Measurements from ENCODE around the gene BGLAP.

The BGLAP gene

DNA sequence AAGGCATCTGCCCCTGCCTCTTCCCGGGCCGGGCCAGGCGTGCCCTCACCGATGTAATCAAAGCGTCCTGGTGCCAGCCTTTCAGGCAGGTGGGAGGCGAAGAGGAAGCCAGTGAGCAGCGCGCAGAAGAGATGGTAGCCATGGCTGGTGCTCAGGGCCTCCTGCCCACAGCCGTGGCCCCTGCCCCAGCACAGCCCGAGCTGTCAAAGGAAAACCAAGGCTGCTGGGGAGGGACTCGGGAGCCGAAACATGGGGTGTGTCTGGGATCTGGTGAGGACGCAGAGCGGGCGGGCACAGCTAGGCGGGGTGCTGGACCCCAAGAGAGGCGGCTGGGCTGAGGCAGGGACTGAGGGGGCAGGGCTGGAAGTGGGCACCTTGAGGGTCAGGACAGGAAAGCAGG lies 2.7 kb downstream of the BGLAP start:
- Histone ChIP-seq H3K36me3 (ENCODE audit: insufficient read depth, low read length) (peaks cover 14% of the 10 kb centered on the region), H3K9ac (ENCODE audit: low read depth, low read length) (no peak overlapping the region), H3K9me3 (ENCODE audit: insufficient read depth, low read depth, low read length) (no peaks in the 10 kb centered on the region), H3K27ac (ENCODE audit: low read depth, low read length) (no peak overlapping the region), H3K27me3 (ENCODE audit: insufficient read depth, low read length) (peaks cover 7% of the 10 kb centered on the region; the same call in 1 of the 2 replicates), H3K4me1 (ENCODE audit: insufficient read depth, low read length) (peaks cover 7% of the 10 kb centered on the region), H3K4me3 (ENCODE audit: low read length) (no peak overlapping the region)
- WGBS, result 96% methylated on average over 17 of the region's 17 CpGs

DNA sequence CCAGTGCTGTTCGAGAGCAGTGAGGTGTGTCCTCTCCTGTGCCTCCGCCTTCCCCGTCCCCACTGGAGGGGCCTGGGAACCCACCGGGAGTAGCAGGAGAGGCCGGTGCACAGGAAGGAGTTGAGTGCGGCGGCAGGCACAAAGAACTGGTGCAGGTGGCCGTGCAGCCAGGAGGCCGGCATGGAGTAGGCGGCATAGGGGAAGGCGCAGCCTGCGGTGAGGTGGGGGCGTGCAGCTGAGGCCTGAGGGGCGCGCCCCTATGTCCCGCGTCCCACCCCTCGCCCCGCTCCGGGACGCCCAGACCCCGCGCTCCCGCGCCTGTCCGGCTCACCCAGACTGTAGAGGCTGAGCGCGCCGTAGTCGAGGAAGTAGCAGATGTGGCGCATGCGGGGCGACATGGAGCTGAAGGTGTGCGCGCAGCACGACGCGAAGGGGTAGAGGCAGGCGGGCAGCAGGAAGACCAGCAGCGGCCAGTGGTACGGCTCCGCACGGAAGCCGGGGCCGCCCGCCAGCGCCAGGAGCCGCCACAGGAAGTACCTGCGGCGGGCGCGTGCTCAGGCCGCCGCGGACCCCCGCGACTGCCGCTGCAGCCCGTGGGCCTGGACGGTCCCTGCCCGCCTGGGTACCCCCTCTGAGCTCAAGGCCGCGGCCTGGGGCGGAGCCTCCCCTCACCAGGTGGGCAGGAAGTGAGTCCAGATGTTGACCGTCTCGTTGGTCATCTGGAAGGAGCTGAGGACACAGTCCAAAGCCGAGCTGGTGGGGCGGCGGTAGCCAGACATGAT lies 3.7 kb downstream of the BGLAP start:
- H3K27ac ChIP-seq (ENCODE audit: low read depth, low read length), result no peak overlapping the region
- H3K4me1 ChIP-seq (ENCODE audit: insufficient read depth, low read length), result peaks cover 7% of the 10 kb centered on the region
- WGBS, result 94% methylated on average over 69 of the region's 69 CpGs
- H3K27me3 ChIP-seq (ENCODE audit: insufficient read depth, low read length), result peaks cover 7% of the 10 kb centered on the region; the same call in 1 of the 2 replicates
- peak overlapping the region; percentile 43 for H3K4me3 ChIP-seq (ENCODE audit: low read length)
- H3K36me3 ChIP-seq (ENCODE audit: insufficient read depth, low read length), result peaks cover 19% of the 10 kb centered on the region
- peak overlapping the region; percentile 47 for H3K9ac ChIP-seq (ENCODE audit: low read depth, low read length)
- no peaks in the 10 kb centered on the region for H3K9me3 ChIP-seq (ENCODE audit: insufficient read depth, low read depth, low read length)

GRCh38 chr1:156246241-156246780 lies 4.3 kb downstream of the BGLAP start:
- Histone ChIP-seq H3K9ac (ENCODE audit: low read depth, low read length) (no peak overlapping the region), H3K4me1 (ENCODE audit: insufficient read depth, low read length) (peaks cover 7% of the 10 kb centered on the region), H3K27ac (ENCODE audit: low read depth, low read length) (no peak overlapping the region), H3K36me3 (ENCODE audit: insufficient read depth, low read length) (peaks cover 25% of the 10 kb centered on the region), H3K4me3 (ENCODE audit: low read length) (peak overlapping the region; percentile 43), H3K9me3 (ENCODE audit: insufficient read depth, low read depth, low read length) (no peaks in the 10 kb centered on the region), H3K27me3 (ENCODE audit: insufficient read depth, low read length) (peaks cover 7% of the 10 kb centered on the region; the same call in 1 of the 2 replicates)
- WGBS, result 84% methylated on average over 10 of the region's 10 CpGs

DNA sequence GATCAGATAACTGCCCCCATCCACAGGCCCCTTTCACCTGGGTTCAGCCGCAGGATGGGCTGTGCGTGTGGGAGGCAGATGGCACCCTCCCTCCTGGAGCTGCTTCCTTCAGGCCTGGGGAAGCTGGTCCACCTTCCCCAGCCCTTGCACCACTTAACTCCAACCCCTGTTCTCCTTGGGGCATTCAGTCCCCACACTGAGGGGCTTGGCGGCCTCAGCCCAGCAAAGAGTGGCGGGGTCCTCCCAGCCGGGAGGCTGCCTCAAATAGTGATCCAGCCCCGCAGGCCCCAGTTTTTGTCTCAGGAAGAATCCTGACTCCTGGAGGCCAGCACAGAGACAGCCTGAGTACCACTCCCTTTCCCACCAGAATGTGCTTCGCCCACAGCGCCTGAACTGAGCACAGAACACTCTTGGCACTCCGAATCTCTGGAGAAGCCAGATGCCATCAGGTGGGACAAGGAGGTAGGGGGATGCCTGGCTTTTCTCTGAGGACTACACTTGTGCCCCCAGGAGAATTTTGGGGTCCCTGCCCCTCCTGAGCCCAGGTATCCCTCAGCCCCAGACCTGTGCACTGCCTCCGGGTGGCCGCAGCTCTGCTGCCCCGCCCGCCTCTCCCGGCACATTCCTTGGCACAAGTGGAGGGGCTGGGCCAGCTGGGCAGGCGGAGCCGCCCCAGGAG lies 4.9 kb downstream of the BGLAP start:
- H3K4me1 ChIP-seq (ENCODE audit: insufficient read depth, low read length), result peaks cover 7% of the 10 kb centered on the region
- peaks cover 7% of the 10 kb centered on the region; the same call in 1 of the 2 replicates for H3K27me3 ChIP-seq (ENCODE audit: insufficient read depth, low read length)
- peak overlapping the region; percentile 18; the same call in 1 of the 2 replicates for H3K27ac ChIP-seq (ENCODE audit: low read depth, low read length)
- no peaks in the 10 kb centered on the region for H3K9me3 ChIP-seq (ENCODE audit: insufficient read depth, low read depth, low read length)
- 90% methylated on average over 16 of the region's 16 CpGs for WGBS
- no peak overlapping the region for H3K4me3 ChIP-seq (ENCODE audit: low read length)
- H3K36me3 ChIP-seq (ENCODE audit: insufficient read depth, low read length), result peaks cover 32% of the 10 kb centered on the region
- H3K9ac ChIP-seq (ENCODE audit: low read depth, low read length), result no peak overlapping the region

GRCh38 chr1:156247460-156248322 lies 5.7 kb downstream of the BGLAP start, which contains the start of gene PAQR6:
PAQR6 (minus strand) TSS chr1:156248056; CDS start chr1:156246731, 1,325 bp downstream.
- Histone ChIP-seq H3K27me3 (ENCODE audit: insufficient read depth, low read length) (peaks cover 7% of the 10 kb centered on the region; the same call in 1 of the 2 replicates), H3K9ac (ENCODE audit: low read depth, low read length) (no peak within 1 kb of the TSS; the same call in 1 of the 2 replicates), H3K27ac (ENCODE audit: low read depth, low read length) (peak within 1 kb of the TSS; percentile 34; the same call in 1 of the 2 replicates), H3K4me1 (ENCODE audit: insufficient read depth, low read length) (peaks cover 7% of the 10 kb centered on the region), H3K4me3 (ENCODE audit: low read length) (no peak within 1 kb of the TSS), H3K9me3 (ENCODE audit: insufficient read depth, low read depth, low read length) (no peaks in the 10 kb centered on the region), H3K36me3 (ENCODE audit: insufficient read depth, low read length) (peaks cover 39% of the 10 kb centered on the region)
- 87% methylated on average over 16 of the region's 16 CpGs for WGBS

DNA sequence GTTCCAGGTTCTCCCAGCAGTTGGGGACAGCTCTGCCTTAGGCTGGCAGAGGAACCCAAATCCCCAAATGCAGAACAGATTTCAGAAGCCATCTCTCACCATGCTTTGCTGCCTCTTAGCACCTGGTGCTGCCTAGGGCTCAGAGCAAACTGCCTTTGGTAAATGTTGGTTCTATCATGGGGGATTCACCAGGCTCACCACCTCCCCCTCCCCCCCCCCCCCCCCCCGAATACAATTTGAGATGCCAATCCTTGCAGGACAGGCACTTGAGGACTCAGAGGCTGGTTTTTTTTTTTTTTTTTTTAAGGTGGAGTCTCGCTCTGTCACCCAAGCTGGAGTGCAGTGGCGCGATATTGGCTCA lies 6.3 kb downstream of the BGLAP start:
- peaks cover 7% of the 10 kb centered on the region for H3K4me1 ChIP-seq (ENCODE audit: insufficient read depth, low read length)
- no peak overlapping the region; the same call in 1 of the 2 replicates for H3K9ac ChIP-seq (ENCODE audit: low read depth, low read length)
- peaks cover 7% of the 10 kb centered on the region; the same call in 1 of the 2 replicates for H3K27me3 ChIP-seq (ENCODE audit: insufficient read depth, low read length)
- peaks cover 45% of the 10 kb centered on the region for H3K36me3 ChIP-seq (ENCODE audit: insufficient read depth, low read length)
- no peak overlapping the region for H3K4me3 ChIP-seq (ENCODE audit: low read length)
- peak overlapping the region; percentile 34; the same call in 1 of the 2 replicates for H3K27ac ChIP-seq (ENCODE audit: low read depth, low read length)
- 94% methylated on average over 3 of the region's 4 CpGs for WGBS
- H3K9me3 ChIP-seq (ENCODE audit: insufficient read depth, low read depth, low read length), result no peaks in the 10 kb centered on the region

DNA sequence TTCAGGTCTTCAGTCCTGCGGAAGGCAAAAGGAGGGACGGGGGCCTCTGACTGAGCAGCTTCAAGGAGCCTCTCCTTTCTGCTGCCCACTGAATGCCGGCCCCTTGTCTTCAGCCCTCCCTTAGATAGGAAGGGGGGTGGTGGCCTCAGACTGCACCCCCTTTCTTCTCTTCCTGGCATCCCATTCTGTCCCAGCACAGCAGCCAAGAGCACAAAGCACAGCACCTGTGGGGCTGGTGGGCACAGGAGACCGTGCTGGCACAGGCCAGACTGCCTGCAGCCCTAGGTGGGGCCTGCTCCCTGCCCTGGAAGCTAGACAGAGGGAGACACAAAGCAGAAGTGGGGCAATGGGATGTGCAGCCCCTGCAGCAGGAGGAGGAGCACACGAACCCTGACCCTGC lies 7.6 kb downstream of the BGLAP start:
- Histone ChIP-seq H3K36me3 (ENCODE audit: insufficient read depth, low read length) (peaks cover 58% of the 10 kb centered on the region), H3K4me1 (ENCODE audit: insufficient read depth, low read length) (peaks cover 7% of the 10 kb centered on the region), H3K9me3 (ENCODE audit: insufficient read depth, low read depth, low read length) (no peaks in the 10 kb centered on the region), H3K27me3 (ENCODE audit: insufficient read depth, low read length) (peaks cover 7% of the 10 kb centered on the region; the same call in 1 of the 2 replicates), H3K9ac (ENCODE audit: low read depth, low read length) (no peak overlapping the region), H3K4me3 (ENCODE audit: low read length) (no peak overlapping the region), H3K27ac (ENCODE audit: low read depth, low read length) (no peak overlapping the region)
- WGBS, result 94% methylated on average over 5 of the region's 5 CpGs

DNA sequence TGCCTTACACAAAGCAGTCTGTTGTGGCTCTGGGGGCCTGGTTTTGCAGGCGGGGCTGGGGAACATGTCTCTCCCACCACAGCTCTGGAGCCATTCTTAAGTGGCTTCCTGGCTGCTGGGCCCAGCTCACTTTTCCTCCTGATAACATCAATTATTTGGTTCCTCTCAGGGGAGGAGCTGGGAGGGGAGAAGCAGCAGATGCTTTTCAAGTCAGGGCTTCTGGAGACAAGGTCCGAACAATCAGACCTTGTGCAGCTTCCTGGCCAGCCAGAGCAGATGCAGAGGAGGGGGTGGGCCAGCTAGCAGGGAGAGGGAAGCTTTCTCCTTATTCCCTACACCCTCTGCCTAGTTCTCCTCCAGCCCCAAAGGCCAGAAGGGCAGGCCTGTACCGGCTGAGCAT lies 9.5 kb downstream of the BGLAP start:
- Histone ChIP-seq H3K27me3 (ENCODE audit: insufficient read depth, low read length) (no peaks in the 10 kb centered on the region), H3K9ac (ENCODE audit: low read depth, low read length) (no peak overlapping the region), H3K36me3 (ENCODE audit: insufficient read depth, low read length) (peaks cover 70% of the 10 kb centered on the region), H3K4me3 (ENCODE audit: low read length) (no peak overlapping the region), H3K9me3 (ENCODE audit: insufficient read depth, low read depth, low read length) (no peaks in the 10 kb centered on the region), H3K4me1 (ENCODE audit: insufficient read depth, low read length) (peaks cover 6% of the 10 kb centered on the region), H3K27ac (ENCODE audit: low read depth, low read length) (no peak overlapping the region)
- WGBS, result 82% methylated on average over 3 of the region's 3 CpGs

- Histone ChIP-seq H3K4me1 (ENCODE audit: insufficient read depth, low read length) (no peaks in the 10 kb centered on the region), H3K36me3 (ENCODE audit: insufficient read depth, low read length) (peaks cover 89% of the 10 kb centered on the region)
- WGBS, result 97% methylated on average over 3 of the region's 3 CpGs
These were observed 11.7 kb downstream of the BGLAP start for GRCh38 chr1:156253634-156254033.

GRCh38 chr1:156257711-156258110 lies 15.7 kb downstream of the BGLAP start:
- Histone ChIP-seq H3K36me3 (ENCODE audit: insufficient read depth, low read length) (peaks cover 87% of the 10 kb centered on the region), H3K27ac (ENCODE audit: low read depth, low read length) (no peak overlapping the region), H3K9me3 (ENCODE audit: insufficient read depth, low read depth, low read length) (no peaks in the 10 kb centered on the region), H3K4me1 (ENCODE audit: insufficient read depth, low read length) (no peaks in the 10 kb centered on the region), H3K27me3 (ENCODE audit: insufficient read depth, low read length) (no peaks in the 10 kb centered on the region), H3K9ac (ENCODE audit: low read depth, low read length) (no peak overlapping the region), H3K4me3 (ENCODE audit: low read length) (no peak overlapping the region)
- 98% methylated on average over 2 of the region's 2 CpGs for WGBS

More at GRCh38 chr1:156253634-156254033, 11.7 kb downstream of the BGLAP start:
- Histone ChIP-seq H3K27ac (ENCODE audit: low read depth, low read length) (no peak overlapping the region), H3K27me3 (ENCODE audit: insufficient read depth, low read length) (no peaks in the 10 kb centered on the region), H3K9ac (ENCODE audit: low read depth, low read length) (no peak overlapping the region), H3K9me3 (ENCODE audit: insufficient read depth, low read depth, low read length) (no peaks in the 10 kb centered on the region), H3K4me3 (ENCODE audit: low read length) (no peak overlapping the region)
